ENCODE results near the gene TATDN3. TPM values are rescaled to one million over a fixed set of nuclear protein-coding genes. Genes with fewer than 3 reads are reported as not detected.

Gene TATDN3
- total and polyA plus RNA-seq, 3 experiments from 2014 or later: 17.8 to 18.5 (median 18.0) TPM

GRCh38 chr1:212819726-212820125, 28.0 kb downstream of the TATDN3 start:
- Mint-ChIP-seq H3K9me3 (peaks cover 0 to 8% (median 6%) of the 10 kb centered on the region in 5 donors), H3K4me1 (no peaks in the 10 kb centered on the region), H3K27me3 (no peaks in the 10 kb centered on the region), H3K36me3 (peaks cover 3 to 12% (median 6%) of the 10 kb centered on the region in 3 donors), H3K4me3 (no peak overlapping the region), H3K27ac (no peak overlapping the region)
- Histone ChIP-seq H3K27me3 (ENCODE audit: insufficient read depth, low read length, poor library complexity, severe bottlenecking) (no peaks in the 10 kb centered on the region), H3K36me3 (ENCODE audit: insufficient read depth, low read length) (no peaks in the 10 kb centered on the region), H3K4me1 (ENCODE audit: insufficient read depth, low read length) (no peaks in the 10 kb centered on the region), H3K27ac (ENCODE audit: low read depth, low read length) (no peak overlapping the region), H3K9me3 (ENCODE audit: low read length) (no peaks in the 10 kb centered on the region), H3K4me3 (ENCODE audit: low read length) (no peak overlapping the region)
- ChIA-PET POLR2A (no interaction called here), CTCF (no interaction called here)
- no peak for DNase-seq

GRCh38 chr1:212820969-212821368, 29.3 kb downstream of the TATDN3 start:
- Mint-ChIP-seq H3K36me3 (peaks cover 0 to 18% (median 3%) of the 10 kb centered on the region in 3 donors), H3K27me3 (no peaks in the 10 kb centered on the region), H3K4me1 (no peaks in the 10 kb centered on the region), H3K27ac (no peak overlapping the region), H3K4me3 (no peak overlapping the region), H3K9me3 (peaks cover 10 to 17% (median 13%) of the 10 kb centered on the region in 5 donors)
- ChIA-PET CTCF (interaction anchor here (0.8 kb wide), 1 partner anchor 10 kb away, joined by 3 read pairs; no protein-coding TSS in a partner anchor), POLR2A (no interaction called here)
- Histone ChIP-seq H3K27ac (ENCODE audit: low read depth, low read length) (no peak overlapping the region), H3K36me3 (ENCODE audit: insufficient read depth, low read length) (no peaks in the 10 kb centered on the region), H3K4me1 (ENCODE audit: insufficient read depth, low read length) (no peaks in the 10 kb centered on the region), H3K4me3 (ENCODE audit: low read length) (no peak overlapping the region), H3K9me3 (ENCODE audit: low read length) (peaks cover 11% of the 10 kb centered on the region), H3K27me3 (ENCODE audit: insufficient read depth, low read length, poor library complexity, severe bottlenecking) (no peaks in the 10 kb centered on the region)
- DNase-seq: no peak

- no peak for DNase-seq
- no peaks in the 10 kb centered on the region for H3K4me1 ChIP-seq (ENCODE audit: insufficient read depth, low read length)
- ChIA-PET CTCF (no interaction called here), POLR2A (no interaction called here)
- Mint-ChIP-seq H3K4me1 (no peaks in the 10 kb centered on the region), H3K4me3 (no peak overlapping the region), H3K27ac (peak overlapping the region in 1 of 8 donors; percentile 12), H3K27me3 (peaks cover 0 to 3% of the 10 kb centered on the region in 2 donors), H3K9me3 (peaks cover 13 to 26% (median 24%) of the 10 kb centered on the region in 5 donors), H3K36me3 (peaks cover 0 to 20% (median 3%) of the 10 kb centered on the region in 3 donors)
- H3K27ac ChIP-seq (ENCODE audit: low read depth, low read length): no peak overlapping the region
- peaks cover 14% of the 10 kb centered on the region for H3K9me3 ChIP-seq (ENCODE audit: low read length)
- no peaks in the 10 kb centered on the region for H3K36me3 ChIP-seq (ENCODE audit: insufficient read depth, low read length)
- no peaks in the 10 kb centered on the region for H3K27me3 ChIP-seq (ENCODE audit: insufficient read depth, low read length, poor library complexity, severe bottlenecking)
- H3K4me3 ChIP-seq (ENCODE audit: low read length): no peak overlapping the region
Measured at GRCh38 chr1:212822956-212823355, 31.3 kb downstream of the TATDN3 start.

- H3K27me3 Mint-ChIP-seq: peaks cover 0 to 3% of the 10 kb centered on the region in 2 donors
- no peaks in the 10 kb centered on the region for H3K4me1 Mint-ChIP-seq
- ChIA-PET POLR2A (no interaction called here), CTCF (no interaction called here)
- peaks cover 14% of the 10 kb centered on the region for H3K9me3 ChIP-seq (ENCODE audit: low read length)
- H3K4me3 ChIP-seq (ENCODE audit: low read length): no peak overlapping the region
- peaks cover 0 to 20% (median 3%) of the 10 kb centered on the region in 3 donors for H3K36me3 Mint-ChIP-seq
- peaks cover 13 to 26% (median 24%) of the 10 kb centered on the region in 5 donors for H3K9me3 Mint-ChIP-seq
- H3K27ac ChIP-seq (ENCODE audit: low read depth, low read length): no peak overlapping the region
- no peaks in the 10 kb centered on the region for H3K36me3 ChIP-seq (ENCODE audit: insufficient read depth, low read length)
- H3K27ac Mint-ChIP-seq: no peak overlapping the region
- H3K27me3 ChIP-seq (ENCODE audit: insufficient read depth, low read length, poor library complexity, severe bottlenecking): no peaks in the 10 kb centered on the region
- no peak overlapping the region for H3K4me3 Mint-ChIP-seq
- no peaks in the 10 kb centered on the region for H3K4me1 ChIP-seq (ENCODE audit: insufficient read depth, low read length)
- no peak for DNase-seq
Measured at GRCh38 chr1:212824201-212824600, 32.5 kb downstream of the TATDN3 start.

GRCh38 chr1:212825798-212826452, 34.2 kb downstream of the TATDN3 start:
- CTCF ChIA-PET: no interaction called here
- no peaks in the 10 kb centered on the region for H3K4me1 Mint-ChIP-seq
- no peak overlapping the region for H3K27ac Mint-ChIP-seq
- no peaks in the 10 kb centered on the region for H3K27me3 ChIP-seq (ENCODE audit: insufficient read depth, low read length, poor library complexity, severe bottlenecking)
- H3K27me3 Mint-ChIP-seq: peaks cover 0 to 3% of the 10 kb centered on the region in 2 donors
- peaks cover 13 to 26% (median 24%) of the 10 kb centered on the region in 5 donors for H3K9me3 Mint-ChIP-seq
- no peak overlapping the region for H3K4me3 ChIP-seq (ENCODE audit: low read length)
- DNase-seq: no peak
- no peak overlapping the region for H3K4me3 Mint-ChIP-seq
- no peak overlapping the region for H3K27ac ChIP-seq (ENCODE audit: low read depth, low read length)
- H3K4me1 ChIP-seq (ENCODE audit: insufficient read depth, low read length): no peaks in the 10 kb centered on the region
- H3K36me3 ChIP-seq (ENCODE audit: insufficient read depth, low read length): no peaks in the 10 kb centered on the region
- H3K36me3 Mint-ChIP-seq: peaks cover 0 to 20% (median 3%) of the 10 kb centered on the region in 3 donors
- peaks cover 14% of the 10 kb centered on the region for H3K9me3 ChIP-seq (ENCODE audit: low read length)
- POLR2A ChIA-PET: no interaction called here

- POLR2A ChIA-PET: no interaction called here
- peaks cover 13 to 26% (median 24%) of the 10 kb centered on the region in 5 donors for H3K9me3 Mint-ChIP-seq
Measured at GRCh38 chr1:212827171-212827776, 35.6 kb downstream of the TATDN3 start.

GRCh38 chr1:212827831-212828278, 36.2 kb downstream of the TATDN3 start:
- no peaks in the 10 kb centered on the region for H3K27me3 ChIP-seq (ENCODE audit: insufficient read depth, low read length, poor library complexity, severe bottlenecking)
- H3K4me3 Mint-ChIP-seq: no peak overlapping the region
- peaks cover 13 to 26% (median 24%) of the 10 kb centered on the region in 5 donors for H3K9me3 Mint-ChIP-seq
- peaks cover 0 to 15% (median 3%) of the 10 kb centered on the region in 3 donors for H3K36me3 Mint-ChIP-seq
- no peak for DNase-seq
- H3K36me3 ChIP-seq (ENCODE audit: insufficient read depth, low read length): no peaks in the 10 kb centered on the region
- H3K4me3 ChIP-seq (ENCODE audit: low read length): no peak overlapping the region
- peaks cover 14% of the 10 kb centered on the region for H3K9me3 ChIP-seq (ENCODE audit: low read length)
- H3K4me1 Mint-ChIP-seq: no peaks in the 10 kb centered on the region
- POLR2A ChIA-PET: no interaction called here
- H3K4me1 ChIP-seq (ENCODE audit: insufficient read depth, low read length): no peaks in the 10 kb centered on the region
- H3K27ac Mint-ChIP-seq: no peak overlapping the region
- CTCF ChIA-PET: interaction anchor here (1.4 kb wide), 1 partner anchor 13 kb away, joined by 4 read pairs; no protein-coding TSS in a partner anchor
- H3K27me3 Mint-ChIP-seq: peaks cover 0 to 3% of the 10 kb centered on the region in 2 donors
- H3K27ac ChIP-seq (ENCODE audit: low read depth, low read length): no peak overlapping the region

More at GRCh38 chr1:212827171-212827776, 35.6 kb downstream of the TATDN3 start:
- Histone ChIP-seq H3K36me3 (ENCODE audit: insufficient read depth, low read length) (no peaks in the 10 kb centered on the region), H3K4me3 (ENCODE audit: low read length) (no peak overlapping the region), H3K27ac (ENCODE audit: low read depth, low read length) (no peak overlapping the region), H3K4me1 (ENCODE audit: insufficient read depth, low read length) (no peaks in the 10 kb centered on the region), H3K27me3 (ENCODE audit: insufficient read depth, low read length, poor library complexity, severe bottlenecking) (no peaks in the 10 kb centered on the region), H3K9me3 (ENCODE audit: low read length) (peaks cover 14% of the 10 kb centered on the region)
- Mint-ChIP-seq H3K27ac (peak overlapping the region in 1 of 8 donors; percentile 5), H3K4me1 (no peaks in the 10 kb centered on the region), H3K4me3 (no peak overlapping the region), H3K36me3 (peaks cover 0 to 17% (median 3%) of the 10 kb centered on the region in 3 donors), H3K27me3 (peaks cover 0 to 3% of the 10 kb centered on the region in 2 donors)
- CTCF ChIA-PET: interaction anchor here (1.4 kb wide), 1 partner anchor 14 kb away, joined by 4 read pairs; no protein-coding TSS in a partner anchor
- DNase-seq: no peak

GRCh38 chr1:212828395-212828794, 36.7 kb downstream of the TATDN3 start:
- Histone ChIP-seq H3K36me3 (ENCODE audit: insufficient read depth, low read length) (no peaks in the 10 kb centered on the region), H3K4me3 (ENCODE audit: low read length) (no peak overlapping the region), H3K4me1 (ENCODE audit: insufficient read depth, low read length) (no peaks in the 10 kb centered on the region), H3K27me3 (ENCODE audit: insufficient read depth, low read length, poor library complexity, severe bottlenecking) (no peaks in the 10 kb centered on the region), H3K9me3 (ENCODE audit: low read length) (peaks cover 14% of the 10 kb centered on the region), H3K27ac (ENCODE audit: low read depth, low read length) (no peak overlapping the region)
- CTCF ChIA-PET: no interaction called here
- POLR2A ChIA-PET: no interaction called here
- Mint-ChIP-seq H3K4me3 (no peak overlapping the region), H3K4me1 (peaks cover 0 to under 1% (median 0%) of the 10 kb centered on the region in 3 donors), H3K36me3 (peaks cover 0 to 15% (median 3%) of the 10 kb centered on the region in 3 donors), H3K27ac (no peak overlapping the region), H3K9me3 (peaks cover 13 to 26% (median 24%) of the 10 kb centered on the region in 5 donors), H3K27me3 (peaks cover 0 to 3% of the 10 kb centered on the region in 2 donors)
- no peak for DNase-seq
